ENCODE data around the gene EPC2. TPM values are rescaled to one million over a fixed set of nuclear protein-coding genes. Genes with fewer than 3 reads are reported as not detected.

EPC2 gene
- total and polyA plus RNA-seq, 2 of the 8 experiments (the other 6 are each of a cell fraction or from before 2014, with no cell fraction given), result 16.1 to 25.7 TPM

GRCh38 chr2:148656516-148656915, 12.0 kb downstream of the EPC2 start (continued):
- TF ChIP-seq CHD7 (IDR thresholded peaks at IDR 0.05; ENCODE audit: insufficient replicate concordance, low read length) (no peak), SRF (IDR thresholded peaks at IDR 0.05; ENCODE audit: low read depth, low read length) (no peak), KDM4A (IDR thresholded peaks at IDR 0.05; ENCODE audit: low read depth, low read length, severe bottlenecking) (no peak), FOSL1 (IDR thresholded peaks at IDR 0.05; ENCODE audit: insufficient read depth, low read depth, low read length) (no peak), SAP30 (IDR thresholded peaks at IDR 0.05; ENCODE audit: insufficient read depth, insufficient replicate concordance, low read length) (no peak)

All from H1 (cell line).